ENCODE measurements around the gene FMO5. TPM values are rescaled to one million over a fixed set of nuclear protein-coding genes. Genes with fewer than 3 reads are reported as not detected.

FMO5 gene
- total and polyA plus RNA-seq, 2 of the 13 experiments (the other 11 are each of a cell fraction or from before 2014, with no cell fraction given) = 48.2 to 149 TPM

- TF ChIP-seq ZNF710 (CRISPR knock-in tag; IDR thresholded peaks at IDR 0.05; ENCODE audit: borderline replicate concordance) = peak; percentile 85
- TF ChIP-seq IKZF1 (IDR thresholded peaks at IDR 0.05) = no peak
- TF ChIP-seq, protein P1, sequence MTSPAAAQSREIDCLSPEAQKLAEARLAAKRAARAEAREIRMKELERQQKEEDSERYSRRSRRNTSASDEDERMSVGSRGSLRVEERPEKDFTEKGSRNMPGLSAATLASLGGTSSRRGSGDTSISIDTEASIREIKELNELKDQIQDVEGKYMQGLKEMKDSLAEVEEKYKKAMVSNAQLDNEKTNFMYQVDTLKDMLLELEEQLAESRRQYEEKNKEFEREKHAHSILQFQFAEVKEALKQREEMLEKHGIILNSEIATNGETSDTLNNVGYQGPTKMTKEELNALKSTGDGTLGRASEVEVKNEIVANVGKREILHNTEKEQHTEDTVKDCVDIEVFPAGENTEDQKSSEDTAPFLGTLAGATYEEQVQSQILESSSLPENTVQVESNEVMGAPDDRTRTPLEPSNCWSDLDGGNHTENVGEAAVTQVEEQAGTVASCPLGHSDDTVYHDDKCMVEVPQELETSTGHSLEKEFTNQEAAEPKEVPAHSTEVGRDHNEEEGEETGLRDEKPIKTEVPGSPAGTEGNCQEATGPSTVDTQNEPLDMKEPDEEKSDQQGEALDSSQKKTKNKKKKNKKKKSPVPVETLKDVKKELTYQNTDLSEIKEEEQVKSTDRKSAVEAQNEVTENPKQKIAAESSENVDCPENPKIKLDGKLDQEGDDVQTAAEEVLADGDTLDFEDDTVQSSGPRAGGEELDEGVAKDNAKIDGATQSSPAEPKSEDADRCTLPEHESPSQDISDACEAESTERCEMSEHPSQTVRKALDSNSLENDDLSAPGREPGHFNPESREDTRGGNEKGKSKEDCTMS (CRISPR knock-in tag; conservative IDR thresholded peaks at IDR 0.05) = no peak
- TF ChIP-seq NFRKB (IDR thresholded peaks at IDR 0.05) = no peak
- no peak for TF ChIP-seq ATAD3A (CRISPR knock-in tag; IDR thresholded peaks at IDR 0.05)
- no peak for TF ChIP-seq ZNF619 (CRISPR knock-in tag; IDR thresholded peaks at IDR 0.05)
- no peak for TF ChIP-seq ESRRA (CRISPR knock-in tag; IDR thresholded peaks at IDR 0.05; ENCODE audit: low read depth)
- 0 out of 2 replicates have a peak, but pooled peaks have one; percentile 5 for TF ChIP-seq PCBP1 (IDR thresholded peaks at IDR 0.05; ENCODE audit: borderline replicate concordance, low read depth, low read length)
- peak; percentile 82 for TF ChIP-seq SKIL (CRISPR knock-in tag; IDR thresholded peaks at IDR 0.05; ENCODE audit: borderline replicate concordance)
- TF ChIP-seq ZNF260 (CRISPR knock-in tag; IDR thresholded peaks at IDR 0.05; ENCODE audit: borderline replicate concordance, low read depth) = no peak
- no peak; the same call in 1 of the 2 replicates for TF ChIP-seq SIN3B (IDR thresholded peaks at IDR 0.05; ENCODE audit: low read length)
- TF ChIP-seq CC2D1A (CRISPR knock-in tag; IDR thresholded peaks at IDR 0.05) = 0 out of 2 replicates have a peak, but pooled peaks have one; percentile 59
- peak; percentile 79 for TF ChIP-seq GTF3A (CRISPR knock-in tag; conservative IDR thresholded peaks at IDR 0.05)
- peak; percentile 23; the same call in 1 of the 2 replicates for TF ChIP-seq ZNF430 (CRISPR knock-in tag; IDR thresholded peaks at IDR 0.05)
- no peak for TF ChIP-seq HOXA7 (CRISPR knock-in tag; IDR thresholded peaks at IDR 0.05)
- TF ChIP-seq KLF11 (CRISPR knock-in tag; IDR thresholded peaks at IDR 0.05) = peak; percentile 78; the same call in 1 of the 2 replicates
- TF ChIP-seq TAF15 (IDR thresholded peaks at IDR 0.05; ENCODE audit: low read depth, low read length, poor library complexity, severe bottlenecking) = peak; percentile 83
- no peak for TF ChIP-seq ZNF7 (CRISPR knock-in tag; IDR thresholded peaks at IDR 0.05)
- TF ChIP-seq SIN3A (IDR thresholded peaks at IDR 0.05; ENCODE audit: borderline replicate concordance, low read depth, low read length) = peak; percentile 81; the same call in 1 of the 2 replicates
- no peak for TF ChIP-seq ZNF550 (CRISPR knock-in tag; IDR thresholded peaks at IDR 0.05; ENCODE audit: borderline replicate concordance)
- no peak for TF ChIP-seq ZNF296 (CRISPR knock-in tag; conservative IDR thresholded peaks at IDR 0.05)
- peak; percentile 18; the same call in 1 of the 2 replicates for TF ChIP-seq ZNF264 (CRISPR knock-in tag; IDR thresholded peaks at IDR 0.05)
- no peak for TF ChIP-seq TCF12 (IDR thresholded peaks at IDR 0.05)
- peak; percentile 91 for TF ChIP-seq TCF12 (CRISPR knock-in tag; IDR thresholded peaks at IDR 0.05)
These were observed 52.7 kb downstream of the FMO5 start, which contains the start of gene PRKAB2 (continued) for GRCh38 chr1:147172168-147173016.

Measured in HepG2 (cell line).